HG02571 (cell line): ENCODE data around the gene LYPD8.

Experiments
- ATAC-seq: cut with Tn5 transposase; IDR thresholded peaks from one replicate; pipeline ENCODE4 v1.9.1; 2021; ENCODE audit warnings: mild to moderate bottlenecking, moderate library complexity; ENCODE audit not compliant: unreplicated experiment

Gene LYPD8

GRCh38 chr1:248702714-248703113, 52.8 kb downstream of the LYPD8 start, which contains the start of gene OR14I1:
Gene OR14I1 (minus strand): TSS chr1:248702766.
- ATAC-seq: no peak

GRCh38 chr1:248699099-248699498, 56.5 kb downstream of the LYPD8 start:
- no peak for ATAC-seq

GRCh38 chr1:248697907-248698306, 57.7 kb downstream of the LYPD8 start:
- no peak for ATAC-seq

- ATAC-seq: no peak
Measured at GRCh38 chr1:248696774-248697173, 58.8 kb downstream of the LYPD8 start.

- ATAC-seq: no peak
Measured at GRCh38 chr1:248696261-248696660, 59.3 kb downstream of the LYPD8 start.

- ATAC-seq: no peak
Measured at GRCh38 chr1:248695451-248696132, 60.0 kb downstream of the LYPD8 start.

GRCh38 chr1:248691567-248692155, 63.9 kb downstream of the LYPD8 start:
- ATAC-seq: no peak
